ENCODE measurements around the gene PADI4. TPM values are rescaled to one million over a fixed set of nuclear protein-coding genes. Genes with fewer than 3 reads are reported as not detected.

The PADI4 gene
- total RNA-seq, 1 experiment from 2014 or later: not detected

- no peak overlapping the region for H3K4me3 ChIP-seq (ENCODE audit: low read length)
- no peaks in the 10 kb centered on the region for H3K36me3 ChIP-seq (ENCODE audit: insufficient read depth, low read length)
- no peak for DNase-seq
- H3K79me2 ChIP-seq (ENCODE audit: low read length): no peaks in the 10 kb centered on the region
- no peak overlapping the region for H3K27ac ChIP-seq (ENCODE audit: low read length)
- no peaks in the 10 kb centered on the region for H3K9me3 ChIP-seq (ENCODE audit: low read length)
- H3K27me3 ChIP-seq (ENCODE audit: low read length): no peaks in the 10 kb centered on the region
- H3K4me1 ChIP-seq (ENCODE audit: low read length): no peaks in the 10 kb centered on the region
- H3K4me2 ChIP-seq (ENCODE audit: low read depth, low read length, poor library complexity, severe bottlenecking): no peak overlapping the region
- H3K9me2 ChIP-seq (replicated peaks; ENCODE audit: insufficient read depth, low read length): no peaks in the 10 kb centered on the region
- H4K20me1 ChIP-seq (ENCODE audit: insufficient read depth, low read depth, low read length): no peaks in the 10 kb centered on the region; the same call in 1 of the 2 replicates
- H3K9ac ChIP-seq (ENCODE audit: low read length): no peak overlapping the region
- H2AFZ ChIP-seq (ENCODE audit: low read length): no peak overlapping the region
Measured at GRCh38 chr1:17352419-17352909, 44.5 kb downstream of the PADI4 start.

- H3K27me3 ChIP-seq (ENCODE audit: low read length): no peaks in the 10 kb centered on the region
- H3K9ac ChIP-seq (ENCODE audit: low read length): no peak overlapping the region
- no peaks in the 10 kb centered on the region for H3K9me3 ChIP-seq (ENCODE audit: low read length)
- no peaks in the 10 kb centered on the region for H3K79me2 ChIP-seq (ENCODE audit: low read length)
- no peak overlapping the region for H2AFZ ChIP-seq (ENCODE audit: low read length)
- no peaks in the 10 kb centered on the region for H3K36me3 ChIP-seq (ENCODE audit: insufficient read depth, low read length)
- no peaks in the 10 kb centered on the region for H4K20me1 ChIP-seq (ENCODE audit: insufficient read depth, low read depth, low read length)
- H3K27ac ChIP-seq (ENCODE audit: low read length): no peak overlapping the region
- no peak overlapping the region for H3K4me2 ChIP-seq (ENCODE audit: low read depth, low read length, poor library complexity, severe bottlenecking)
- DNase-seq: no peak
- H3K9me2 ChIP-seq (replicated peaks; ENCODE audit: insufficient read depth, low read length): no peaks in the 10 kb centered on the region
- H3K4me1 ChIP-seq (ENCODE audit: low read length): no peaks in the 10 kb centered on the region
- H3K4me3 ChIP-seq (ENCODE audit: low read length): no peak overlapping the region
Measured at GRCh38 chr1:17355898-17356297, 47.9 kb downstream of the PADI4 start.

- H3K27ac ChIP-seq (ENCODE audit: low read length): no peak overlapping the region
- no peak overlapping the region for H2AFZ ChIP-seq (ENCODE audit: low read length)
- H3K9me2 ChIP-seq (replicated peaks; ENCODE audit: insufficient read depth, low read length): no peaks in the 10 kb centered on the region
- H3K4me3 ChIP-seq (ENCODE audit: low read length): no peak overlapping the region
- H3K79me2 ChIP-seq (ENCODE audit: low read length): no peaks in the 10 kb centered on the region
- no peak overlapping the region for H3K4me2 ChIP-seq (ENCODE audit: low read depth, low read length, poor library complexity, severe bottlenecking)
- no peaks in the 10 kb centered on the region for H4K20me1 ChIP-seq (ENCODE audit: insufficient read depth, low read depth, low read length)
- H3K36me3 ChIP-seq (ENCODE audit: insufficient read depth, low read length): no peaks in the 10 kb centered on the region
- no peak for DNase-seq
- no peaks in the 10 kb centered on the region for H3K27me3 ChIP-seq (ENCODE audit: low read length)
- H3K9me3 ChIP-seq (ENCODE audit: low read length): no peaks in the 10 kb centered on the region
- H3K9ac ChIP-seq (ENCODE audit: low read length): no peak overlapping the region
- H3K4me1 ChIP-seq (ENCODE audit: low read length): no peaks in the 10 kb centered on the region
Measured at GRCh38 chr1:17356387-17357026, 48.5 kb downstream of the PADI4 start.

- Histone ChIP-seq H3K4me2 (ENCODE audit: low read depth, low read length, poor library complexity, severe bottlenecking) (no peak overlapping the region), H3K4me3 (ENCODE audit: low read length) (no peak overlapping the region), H3K9ac (ENCODE audit: low read length) (no peak overlapping the region), H3K9me2 (replicated peaks; ENCODE audit: insufficient read depth, low read length) (no peaks in the 10 kb centered on the region), H2AFZ (ENCODE audit: low read length) (no peak overlapping the region), H3K9me3 (ENCODE audit: low read length) (no peaks in the 10 kb centered on the region), H3K27me3 (ENCODE audit: low read length) (no peaks in the 10 kb centered on the region), H3K27ac (ENCODE audit: low read length) (no peak overlapping the region), H3K79me2 (ENCODE audit: low read length) (no peaks in the 10 kb centered on the region), H3K36me3 (ENCODE audit: insufficient read depth, low read length) (no peaks in the 10 kb centered on the region), H4K20me1 (ENCODE audit: insufficient read depth, low read depth, low read length) (no peaks in the 10 kb centered on the region), H3K4me1 (ENCODE audit: low read length) (no peaks in the 10 kb centered on the region)
- DNase-seq: no peak
Measured at GRCh38 chr1:17358557-17358956, 50.6 kb downstream of the PADI4 start.

- no peaks in the 10 kb centered on the region for H3K27me3 ChIP-seq (ENCODE audit: low read length)
- H4K20me1 ChIP-seq (ENCODE audit: insufficient read depth, low read depth, low read length): no peaks in the 10 kb centered on the region
- no peaks in the 10 kb centered on the region for H3K79me2 ChIP-seq (ENCODE audit: low read length)
- H3K9ac ChIP-seq (ENCODE audit: low read length): no peak overlapping the region
- no peak for DNase-seq
- no peaks in the 10 kb centered on the region for H3K4me1 ChIP-seq (ENCODE audit: low read length)
- no peaks in the 10 kb centered on the region for H3K9me3 ChIP-seq (ENCODE audit: low read length)
- no peak overlapping the region for H3K4me2 ChIP-seq (ENCODE audit: low read depth, low read length, poor library complexity, severe bottlenecking)
- H3K9me2 ChIP-seq (replicated peaks; ENCODE audit: insufficient read depth, low read length): no peaks in the 10 kb centered on the region
- no peaks in the 10 kb centered on the region for H3K36me3 ChIP-seq (ENCODE audit: insufficient read depth, low read length)
- H3K27ac ChIP-seq (ENCODE audit: low read length): no peak overlapping the region
- H2AFZ ChIP-seq (ENCODE audit: low read length): no peak overlapping the region
- no peak overlapping the region for H3K4me3 ChIP-seq (ENCODE audit: low read length)
Measured at GRCh38 chr1:17359031-17359430, 51.0 kb downstream of the PADI4 start.

GRCh38 chr1:17359808-17360207, 51.8 kb downstream of the PADI4 start:
- Histone ChIP-seq H2AFZ (ENCODE audit: low read length) (no peak overlapping the region), H3K9me3 (ENCODE audit: low read length) (no peaks in the 10 kb centered on the region), H4K20me1 (ENCODE audit: insufficient read depth, low read depth, low read length) (no peaks in the 10 kb centered on the region), H3K9me2 (replicated peaks; ENCODE audit: insufficient read depth, low read length) (no peaks in the 10 kb centered on the region), H3K36me3 (ENCODE audit: insufficient read depth, low read length) (no peaks in the 10 kb centered on the region), H3K4me1 (ENCODE audit: low read length) (no peaks in the 10 kb centered on the region), H3K27ac (ENCODE audit: low read length) (no peak overlapping the region), H3K4me3 (ENCODE audit: low read length) (no peak overlapping the region), H3K4me2 (ENCODE audit: low read depth, low read length, poor library complexity, severe bottlenecking) (no peak overlapping the region), H3K79me2 (ENCODE audit: low read length) (no peaks in the 10 kb centered on the region), H3K27me3 (ENCODE audit: low read length) (no peaks in the 10 kb centered on the region), H3K9ac (ENCODE audit: low read length) (no peak overlapping the region)
- DNase-seq: no peak

- Histone ChIP-seq H3K9ac (ENCODE audit: low read length) (no peak overlapping the region), H3K4me3 (ENCODE audit: low read length) (no peak overlapping the region), H3K79me2 (ENCODE audit: low read length) (no peaks in the 10 kb centered on the region), H3K4me1 (ENCODE audit: low read length) (no peaks in the 10 kb centered on the region), H4K20me1 (ENCODE audit: insufficient read depth, low read depth, low read length) (no peaks in the 10 kb centered on the region), H3K27ac (ENCODE audit: low read length) (no peak overlapping the region), H2AFZ (ENCODE audit: low read length) (no peak overlapping the region), H3K9me2 (replicated peaks; ENCODE audit: insufficient read depth, low read length) (no peaks in the 10 kb centered on the region), H3K9me3 (ENCODE audit: low read length) (no peaks in the 10 kb centered on the region), H3K27me3 (ENCODE audit: low read length) (no peaks in the 10 kb centered on the region), H3K4me2 (ENCODE audit: low read depth, low read length, poor library complexity, severe bottlenecking) (no peak overlapping the region), H3K36me3 (ENCODE audit: insufficient read depth, low read length) (no peaks in the 10 kb centered on the region)
- DNase-seq: no peak
Measured at GRCh38 chr1:17360272-17360956, 52.4 kb downstream of the PADI4 start.

- no peaks in the 10 kb centered on the region for H3K36me3 ChIP-seq (ENCODE audit: insufficient read depth, low read length)
- H3K27me3 ChIP-seq (ENCODE audit: low read length): no peaks in the 10 kb centered on the region
- H3K27ac ChIP-seq (ENCODE audit: low read length): no peak overlapping the region
- H3K9me3 ChIP-seq (ENCODE audit: low read length): no peaks in the 10 kb centered on the region
- H3K9ac ChIP-seq (ENCODE audit: low read length): no peak overlapping the region
- H3K79me2 ChIP-seq (ENCODE audit: low read length): no peaks in the 10 kb centered on the region
- H3K9me2 ChIP-seq (replicated peaks; ENCODE audit: insufficient read depth, low read length): no peaks in the 10 kb centered on the region
- no peak overlapping the region for H3K4me3 ChIP-seq (ENCODE audit: low read length)
- DNase-seq: no peak
- no peaks in the 10 kb centered on the region for H4K20me1 ChIP-seq (ENCODE audit: insufficient read depth, low read depth, low read length)
- H3K4me1 ChIP-seq (ENCODE audit: low read length): no peaks in the 10 kb centered on the region
- H3K4me2 ChIP-seq (ENCODE audit: low read depth, low read length, poor library complexity, severe bottlenecking): no peak overlapping the region
- no peak overlapping the region for H2AFZ ChIP-seq (ENCODE audit: low read length)
Measured at GRCh38 chr1:17361687-17362086, 53.7 kb downstream of the PADI4 start.
